Astrocyte of the cerebellum (primary cell): ENCODE data around the gene CMTM3.
A peak's percentile ranks its signal among the peaks of the same experiment; 100 is the strongest.
"Not testable (repeated sequence)": the region's sequence is repeated elsewhere in the genome, so short reads cannot be mapped to it uniquely, and the experiment has no call there.

Experiments used
- DNase-seq: peaks from one replicate; pipeline ENCODE4 v3.0.0-alpha.2; 2011; ENCODE audit warnings: low read depth
- H3K4me3 ChIP-seq: 2 replicates; pipeline ENCODE4 v1.5.1; 2011; ENCODE audit warnings: mild to moderate bottlenecking, low read depth, low read length, moderate library complexity
- CTCF ChIP-seq: IDR thresholded peaks from 2 replicates; pipeline ENCODE4 v1.5.1; 2012; ENCODE audit warnings: low read length, low read depth, moderate library complexity, mild to moderate bottlenecking; ENCODE audit errors: missing control alignments
- in situ Hi-C: cut with HindIII; loops from 2 replicates; pipeline ENCODE4 v1.10.0; 2017; ENCODE audit warnings: low sequenced_read_pairs

CMTM3 gene

GRCh38 chr16:66656547-66656946, 52.0 kb downstream of the CMTM3 start:
- no peak for DNase-seq
- TF ChIP-seq CTCF = no peak
- no peak overlapping the region for H3K4me3 ChIP-seq
- in situ Hi-C loops = no loop called here

- H3K4me3 ChIP-seq = no peak overlapping the region
- DNase-seq = no peak
- no peak for TF ChIP-seq CTCF
- in situ Hi-C loops = no loop called here
These were observed 53.8 kb downstream of the CMTM3 start for GRCh38 chr16:66658143-66658859.

- no peak overlapping the region for H3K4me3 ChIP-seq
- no peak for TF ChIP-seq CTCF
- in situ Hi-C loops = no loop called here
- no peak for DNase-seq
These were observed 54.3 kb downstream of the CMTM3 start for GRCh38 chr16:66658860-66659190.

GRCh38 chr16:66660422-66661209, 56.1 kb downstream of the CMTM3 start:
- peak; percentile 57 for DNase-seq
- in situ Hi-C loops = loop anchor here (5.0 kb wide), 2 partner anchors 38 to 82 kb away; no protein-coding TSS in a partner anchor
- no peak overlapping the region for H3K4me3 ChIP-seq
- TF ChIP-seq CTCF = peak; percentile 46

- DNase-seq = no peak
- H3K4me3 ChIP-seq = no peak overlapping the region
- in situ Hi-C loops = loop anchor here (5.0 kb wide), 2 partner anchors 39 to 81 kb away; no protein-coding TSS in a partner anchor
- TF ChIP-seq CTCF = no peak
These were observed 56.7 kb downstream of the CMTM3 start for GRCh38 chr16:66661210-66661560.

GRCh38 chr16:66661671-66662346, 57.3 kb downstream of the CMTM3 start:
- in situ Hi-C loops = loop anchor here (5.0 kb wide), 2 partner anchors 40 to 80 kb away; no protein-coding TSS in a partner anchor
- not testable (repeated sequence) for H3K4me3 ChIP-seq, DNase-seq
